ENCODE results near the gene SUMO2.
"Not testable (repeated sequence)": the region's sequence is repeated elsewhere in the genome, so short reads cannot be mapped to it uniquely, and the experiment has no call there.

Gene SUMO2

GRCh38 chr17:75182569-75183436 lies at the start of gene SUMO2:
Gene SUMO2 (minus strand): TSS chr17:75182959. CDS start chr17:75182834, 125 bp downstream.
- H3K4me3 Mint-ChIP-seq = peak within 1 kb of the TSS; percentile 83
- peak; percentile 82 for ATAC-seq (replicated peaks; ENCODE audit: extremely low read depth, poor library complexity, severe bottlenecking)
- H3K27me3 Mint-ChIP-seq = no peaks in the 10 kb centered on the region
- peaks cover 25% of the 10 kb centered on the region for H3K4me1 Mint-ChIP-seq
- no peaks in the 10 kb centered on the region for H3K9me3 Mint-ChIP-seq
- DNase-seq (ENCODE audit: low spot score in 2 of 2) = peak; percentile 89 to 90
- peak within 1 kb of the TSS; percentile 92 for H3K27ac Mint-ChIP-seq (ENCODE audit: low read depth)
- H3K36me3 Mint-ChIP-seq (ENCODE audit: insufficient read depth) = peaks cover 41% of the 10 kb centered on the region

- no peaks in the 10 kb centered on the region for H3K9me3 Mint-ChIP-seq
- no peak overlapping the region for H3K27ac Mint-ChIP-seq (ENCODE audit: low read depth)
Observed at GRCh38 chr17:75231741-75232464, 49.1 kb upstream of the SUMO2 start.

GRCh38 chr17:75231071-75231470 lies 48.3 kb upstream of the SUMO2 start:
- ATAC-seq (replicated peaks; ENCODE audit: extremely low read depth, poor library complexity, severe bottlenecking) (no peak), DNase-seq (ENCODE audit: low spot score in 2 of 2) (no peak)
- no peaks in the 10 kb centered on the region for H3K4me1 Mint-ChIP-seq
- H3K27me3 Mint-ChIP-seq = no peaks in the 10 kb centered on the region
- no peak overlapping the region for H3K4me3 Mint-ChIP-seq
- H3K9me3 Mint-ChIP-seq = no peaks in the 10 kb centered on the region
- H3K27ac Mint-ChIP-seq (ENCODE audit: low read depth) = no peak overlapping the region
- peaks cover 55% of the 10 kb centered on the region for H3K36me3 Mint-ChIP-seq (ENCODE audit: insufficient read depth)

More at GRCh38 chr17:75231741-75232464, 49.1 kb upstream of the SUMO2 start:
- no peak for DNase-seq (ENCODE audit: low spot score in 2 of 2)
- H3K4me1 Mint-ChIP-seq = no peaks in the 10 kb centered on the region
- no peak overlapping the region for H3K4me3 Mint-ChIP-seq
- H3K36me3 Mint-ChIP-seq (ENCODE audit: insufficient read depth) = peaks cover 53% of the 10 kb centered on the region
- no peaks in the 10 kb centered on the region for H3K27me3 Mint-ChIP-seq
- no peak for ATAC-seq (replicated peaks; ENCODE audit: extremely low read depth, poor library complexity, severe bottlenecking)

- ATAC-seq (replicated peaks; ENCODE audit: extremely low read depth, poor library complexity, severe bottlenecking) = no peak
- H3K9me3 Mint-ChIP-seq = no peaks in the 10 kb centered on the region
- no peak overlapping the region for H3K4me3 Mint-ChIP-seq
- no peaks in the 10 kb centered on the region for H3K4me1 Mint-ChIP-seq
- DNase-seq (ENCODE audit: low spot score in 2 of 2) = no peak
- no peaks in the 10 kb centered on the region for H3K27me3 Mint-ChIP-seq
- H3K36me3 Mint-ChIP-seq (ENCODE audit: insufficient read depth) = peaks cover 49% of the 10 kb centered on the region
- no peak overlapping the region for H3K27ac Mint-ChIP-seq (ENCODE audit: low read depth)
Observed at GRCh38 chr17:75228847-75229246, 46.1 kb upstream of the SUMO2 start.

- H3K9me3 Mint-ChIP-seq = no peaks in the 10 kb centered on the region
- no peaks in the 10 kb centered on the region for H3K4me1 Mint-ChIP-seq
- ATAC-seq (replicated peaks; ENCODE audit: extremely low read depth, poor library complexity, severe bottlenecking) = no peak
- H3K36me3 Mint-ChIP-seq (ENCODE audit: insufficient read depth) = peaks cover 54% of the 10 kb centered on the region
- no peak for DNase-seq (ENCODE audit: low spot score in 2 of 2)
- H3K27me3 Mint-ChIP-seq = no peaks in the 10 kb centered on the region
- no peak overlapping the region for H3K27ac Mint-ChIP-seq (ENCODE audit: low read depth)
- no peak overlapping the region for H3K4me3 Mint-ChIP-seq
Observed at GRCh38 chr17:75228305-75228704, 45.5 kb upstream of the SUMO2 start.

GRCh38 chr17:75227729-75228128 lies 45.0 kb upstream of the SUMO2 start:
- ATAC-seq (replicated peaks; ENCODE audit: extremely low read depth, poor library complexity, severe bottlenecking) (no peak), DNase-seq (ENCODE audit: low spot score in 2 of 2) (no peak)
- Mint-ChIP-seq H3K27ac (ENCODE audit: low read depth) (no peak overlapping the region), H3K9me3 (no peaks in the 10 kb centered on the region), H3K4me1 (no peaks in the 10 kb centered on the region), H3K36me3 (ENCODE audit: insufficient read depth) (peaks cover 53% of the 10 kb centered on the region), H3K27me3 (no peaks in the 10 kb centered on the region), H3K4me3 (no peak overlapping the region)

- Mint-ChIP-seq H3K4me1 (no peaks in the 10 kb centered on the region), H3K36me3 (ENCODE audit: insufficient read depth) (peaks cover 50% of the 10 kb centered on the region), H3K4me3 (no peak overlapping the region), H3K27ac (ENCODE audit: low read depth) (no peak overlapping the region), H3K27me3 (no peaks in the 10 kb centered on the region), H3K9me3 (no peaks in the 10 kb centered on the region)
- ATAC-seq (replicated peaks; ENCODE audit: extremely low read depth, poor library complexity, severe bottlenecking) (no peak), DNase-seq (ENCODE audit: low spot score in 2 of 2) (no peak)
Observed at GRCh38 chr17:75225016-75225415, 42.3 kb upstream of the SUMO2 start.

GRCh38 chr17:75219815-75220214 lies 37.1 kb upstream of the SUMO2 start:
- H3K36me3 Mint-ChIP-seq (ENCODE audit: insufficient read depth) = peaks cover 58% of the 10 kb centered on the region
- H3K4me3 Mint-ChIP-seq = no peak overlapping the region

GRCh38 chr17:75218131-75218530 lies 35.4 kb upstream of the SUMO2 start:
- Mint-ChIP-seq H3K36me3 (ENCODE audit: insufficient read depth) (peaks cover 62% of the 10 kb centered on the region), H3K4me1 (no peaks in the 10 kb centered on the region), H3K9me3 (no peaks in the 10 kb centered on the region), H3K4me3 (no peak overlapping the region), H3K27ac (ENCODE audit: low read depth) (no peak overlapping the region), H3K27me3 (no peaks in the 10 kb centered on the region)
- ATAC-seq (replicated peaks; ENCODE audit: extremely low read depth, poor library complexity, severe bottlenecking) = no peak
- no peak for DNase-seq (ENCODE audit: low spot score in 2 of 2)

More at GRCh38 chr17:75219815-75220214, 37.1 kb upstream of the SUMO2 start:
- Mint-ChIP-seq H3K4me1 (no peaks in the 10 kb centered on the region), H3K27ac (ENCODE audit: low read depth) (no peak overlapping the region), H3K27me3 (no peaks in the 10 kb centered on the region), H3K9me3 (no peaks in the 10 kb centered on the region)
- ATAC-seq (replicated peaks; ENCODE audit: extremely low read depth, poor library complexity, severe bottlenecking) (no peak), DNase-seq (ENCODE audit: low spot score in 2 of 2) (no peak)

- H3K4me3 Mint-ChIP-seq = no peak overlapping the region
- peaks cover 18% of the 10 kb centered on the region for H3K4me1 Mint-ChIP-seq
- DNase-seq (ENCODE audit: low spot score in 2 of 2) (no peak), ATAC-seq (replicated peaks; ENCODE audit: extremely low read depth, poor library complexity, severe bottlenecking) (no peak)
- no peak overlapping the region for H3K27ac Mint-ChIP-seq (ENCODE audit: low read depth)
- no peaks in the 10 kb centered on the region for H3K27me3 Mint-ChIP-seq
- H3K36me3 Mint-ChIP-seq (ENCODE audit: insufficient read depth) = peaks cover 61% of the 10 kb centered on the region
- no peaks in the 10 kb centered on the region for H3K9me3 Mint-ChIP-seq
Observed at GRCh38 chr17:75209061-75209460, 26.3 kb upstream of the SUMO2 start.

- peak overlapping the region; percentile 27 for H3K4me3 Mint-ChIP-seq
- no peaks in the 10 kb centered on the region for H3K27me3 Mint-ChIP-seq
- peaks cover 18% of the 10 kb centered on the region for H3K4me1 Mint-ChIP-seq
- DNase-seq (ENCODE audit: low spot score in 2 of 2) = no peak
- no peak for ATAC-seq (replicated peaks; ENCODE audit: extremely low read depth, poor library complexity, severe bottlenecking)
- H3K9me3 Mint-ChIP-seq = no peaks in the 10 kb centered on the region
- H3K27ac Mint-ChIP-seq (ENCODE audit: low read depth) = peak overlapping the region; percentile 19
- peaks cover 52% of the 10 kb centered on the region for H3K36me3 Mint-ChIP-seq (ENCODE audit: insufficient read depth)
Observed at GRCh38 chr17:75208161-75208560, 25.4 kb upstream of the SUMO2 start.

- Mint-ChIP-seq H3K4me1 (peaks cover 18% of the 10 kb centered on the region), H3K4me3 (peak overlapping the region; percentile 27), H3K27me3 (no peaks in the 10 kb centered on the region), H3K9me3 (no peaks in the 10 kb centered on the region), H3K36me3 (ENCODE audit: insufficient read depth) (peaks cover 49% of the 10 kb centered on the region), H3K27ac (ENCODE audit: low read depth) (peak overlapping the region; percentile 19)
- ATAC-seq (replicated peaks; ENCODE audit: extremely low read depth, poor library complexity, severe bottlenecking) (no peak), DNase-seq (ENCODE audit: low spot score in 2 of 2) (no peak)
Observed at GRCh38 chr17:75207760-75208159, 25.0 kb upstream of the SUMO2 start.

GRCh38 chr17:75207050-75207407 lies 24.3 kb upstream of the SUMO2 start:
- peaks cover 19% of the 10 kb centered on the region for H3K4me1 Mint-ChIP-seq
- ATAC-seq (replicated peaks; ENCODE audit: extremely low read depth, poor library complexity, severe bottlenecking); DNase-seq (ENCODE audit: low spot score in 2 of 2); H3K9me3 Mint-ChIP-seq; H3K27ac Mint-ChIP-seq (ENCODE audit: low read depth); H3K27me3 Mint-ChIP-seq: not testable (repeated sequence)
- peaks cover 44% of the 10 kb centered on the region for H3K36me3 Mint-ChIP-seq (ENCODE audit: insufficient read depth)
- H3K4me3 Mint-ChIP-seq = peak overlapping the region; percentile 93
